HepG2 (cell line): ENCODE data around the gene CNP. TPM values are rescaled to one million over a fixed set of nuclear protein-coding genes. Genes with fewer than 3 reads are reported as not detected.

Source experiments
- CCAR2 ChIP-seq: fragments of 200-400 bp; formaldehyde crosslinking; optimal IDR thresholded peaks from 2 replicates; pipeline ENCODE3; 2018; ENCODE audit warnings: low read depth, mild to moderate bottlenecking, low read length, moderate library complexity
- EP300 ChIP-seq, 3 experiments: sonication (generic) in 1 of 3; formaldehyde crosslinking in 1 of 3; IDR thresholded peaks; 2 replicates each; pipeline versions ENCODE4 v1.5.1 to v1.6.1; 2011 to 2020; ENCODE audit warnings: low read depth in 2 of 3, low read length in 2 of 3, borderline replicate concordance in 1 of 3, improper control_type of control experiment in 1 of 3, mild to moderate bottlenecking in 1 of 3, missing genetic modification reagents in 1 of 3, moderate library complexity in 1 of 3
- FIP1L1 ChIP-seq: fragments of 200-400 bp; formaldehyde crosslinking; IDR thresholded peaks from 2 replicates; pipeline ENCODE4 v1.6.1; 2018; ENCODE audit warnings: low read depth, mild to moderate bottlenecking, low read length, moderate library complexity, borderline replicate concordance; ENCODE audit not compliant: insufficient read depth
- GATAD1 ChIP-seq: IDR thresholded peaks from 2 replicates; pipeline ENCODE4 v1.6.1; 2016; ENCODE audit warnings: missing genetic modification reagents, missing compliant biosample characterization
- GZF1 ChIP-seq: sonication (generic); formaldehyde crosslinking; IDR thresholded peaks from 2 replicates; pipeline ENCODE4 v1.5.1; 2020; ENCODE audit warnings: mild to moderate bottlenecking, missing genetic modification reagents
- HNRNPK ChIP-seq: fragments of 200-400 bp; formaldehyde crosslinking; IDR thresholded peaks from 2 replicates; pipeline ENCODE4 v1.6.1; 2018; ENCODE audit warnings: low read length, low read depth, moderate library complexity, mild to moderate bottlenecking; ENCODE audit not compliant: poor library complexity, severe bottlenecking
- MLLT10 ChIP-seq: sonication (generic); formaldehyde crosslinking; IDR thresholded peaks from 2 replicates; pipeline ENCODE4 v1.4.0; 2020; ENCODE audit warnings: missing genetic modification reagents
- MTF1 ChIP-seq: sonication (generic); formaldehyde crosslinking; IDR thresholded peaks from 2 replicates; pipeline ENCODE4 v1.5.0; 2020; ENCODE audit warnings: missing genetic modification reagents
- POLR2G ChIP-seq: fragments of 200-400 bp; formaldehyde crosslinking; IDR thresholded peaks from 2 replicates; pipeline ENCODE4 v1.6.1; 2018; ENCODE audit warnings: mild to moderate bottlenecking, low read depth, low read length, moderate library complexity
- RFX1 ChIP-seq: fragments of 450-650 bp; IDR thresholded peaks from 2 replicates; pipeline ENCODE4 v1.6.1; 2017
- RFX5 ChIP-seq: IDR thresholded peaks from 2 replicates; pipeline ENCODE4 v1.6.1; 2011; ENCODE audit warnings: low read depth, low read length, improper control_type of control experiment
- RXRA ChIP-seq: sonication (generic); formaldehyde crosslinking; IDR thresholded peaks from 2 replicates; pipeline ENCODE4 v1.5.1; 2020; ENCODE audit warnings: missing genetic modification reagents
- ZC3H13 ChIP-seq: sonication (generic); formaldehyde crosslinking; IDR thresholded peaks from 2 replicates; pipeline ENCODE4 v1.8.1; 2023; ENCODE audit warnings: mild to moderate bottlenecking, missing genetic modification reagents, moderate library complexity
- ZNF451 ChIP-seq: sonication (generic); formaldehyde crosslinking; IDR thresholded peaks from 2 replicates; pipeline ENCODE4 v1.5.0; 2020; ENCODE audit warnings: mild to moderate bottlenecking, missing genetic modification reagents
- ZNF749 ChIP-seq: sonication (generic); formaldehyde crosslinking; IDR thresholded peaks from 2 replicates; pipeline ENCODE4 v1.8.0; 2022; ENCODE audit warnings: mild to moderate bottlenecking, missing genetic modification reagents, moderate library complexity, borderline replicate concordance
- polyA plus RNA-seq, 8 experiments: library from polyadenylated mRNA; depleted of rRNA in 3 of 8; stranded (reverse) in 7 of 8; unstranded in 1 of 8; fragments of >200 nt; fragmentation: Illumina TruSeq in 4 of 8; extraction: Trizol in 4 of 8; gene quantifications; 2 replicates each; pipeline versions ENCODE4 v1.2.1 to v1.2.3, GENCODE V29; 2011 to 2016; ENCODE audit warnings: low read depth in 4 of 8, missing spikeins in 1 of 8, mixed read lengths in 1 of 8; ENCODE audit not compliant: insufficient read depth in 1 of 8
- total RNA-seq, 5 experiments: library from RNA; depleted of rRNA; stranded (reverse); fragments of >200 nt; fragmentation: Illumina TruSeq; extraction: Trizol; gene quantifications; 2 replicates each; pipeline ENCODE4 v1.2.3, GENCODE V29; 2016; ENCODE audit warnings: low read depth in 1 of 5
- TF ChIP-seq, protein P1 (sequence below): IDR thresholded peaks from 2 replicates; pipeline ENCODE4 v1.6.1; 2016; ENCODE audit warnings: missing biosample characterization, missing genetic modification reagents, low read depth
- TF ChIP-seq, protein P2 (sequence below): sonication (generic); formaldehyde crosslinking; IDR thresholded peaks from 2 replicates; pipeline ENCODE4 v1.5.0; 2020; ENCODE audit warnings: missing genetic modification reagents, mild to moderate bottlenecking, borderline replicate concordance
- TF ChIP-seq, protein P3 (sequence below): sonication (generic); formaldehyde crosslinking; IDR thresholded peaks from 2 replicates; pipeline ENCODE4 v1.8.1; 2023; ENCODE audit warnings: mild to moderate bottlenecking, missing genetic modification reagents
- TF ChIP-seq, protein P4 (sequence below): IDR thresholded peaks from 2 replicates; pipeline ENCODE4 v1.6.1; 2016; ENCODE audit warnings: mild to moderate bottlenecking
- TF ChIP-seq, protein P5 (sequence below): sonication (generic); formaldehyde crosslinking; IDR thresholded peaks from 2 replicates; pipeline ENCODE4 v1.8.0; 2022; ENCODE audit warnings: missing genetic modification reagents, mild to moderate bottlenecking, borderline replicate concordance
- TF ChIP-seq, protein P6 (sequence below): sonication (generic); formaldehyde crosslinking; IDR thresholded peaks from 2 replicates; pipeline ENCODE4 v1.4.0; 2020; ENCODE audit warnings: missing genetic modification reagents

The CNP gene
- total and polyA plus RNA-seq, 2 of the 13 experiments (the other 11 are each of a cell fraction or from before 2014, with no cell fraction given): 97.2 to 161 TPM

DNA sequence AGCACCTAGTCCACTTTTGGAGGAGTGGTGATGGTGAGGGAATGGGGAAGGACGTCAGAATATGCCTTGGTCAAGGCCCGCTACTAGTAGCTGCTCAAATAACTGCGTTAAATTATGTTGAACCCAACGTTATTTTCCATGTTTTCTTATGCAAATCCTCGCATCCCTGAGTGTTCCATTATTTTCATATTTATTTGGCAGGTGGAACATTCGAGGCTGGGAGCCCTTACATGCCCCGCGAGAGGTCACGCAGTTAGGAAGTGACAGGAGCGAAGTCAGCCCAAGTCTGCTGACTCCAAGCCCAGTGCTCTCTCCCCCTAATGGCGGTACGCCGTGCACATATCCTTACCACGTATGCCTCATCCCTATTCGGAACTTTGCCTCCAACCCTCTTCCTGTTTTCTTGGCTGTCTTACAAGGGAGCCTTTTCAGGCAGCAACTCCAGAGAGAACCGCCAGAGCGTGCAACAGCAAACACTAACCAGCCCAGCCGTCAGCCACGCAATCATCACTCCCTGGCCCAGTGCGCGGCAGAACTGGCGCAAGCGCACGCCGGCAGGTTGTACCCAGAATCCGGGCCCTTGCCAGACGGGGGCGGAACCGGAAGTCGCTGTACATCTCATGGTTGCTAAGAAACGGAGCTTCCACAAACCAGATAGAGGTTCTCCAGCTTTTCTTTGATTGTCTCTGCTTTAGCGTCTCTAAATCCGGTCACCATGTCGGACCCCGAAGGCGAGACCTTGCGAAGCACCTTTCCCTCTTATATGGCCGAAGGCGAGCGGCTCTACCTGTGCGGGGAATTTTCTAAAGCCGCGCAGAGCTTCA is 36.4 kb upstream of the CNP start, which contains the start of gene ODAD4 (continued):
- TF ChIP-seq GATAD1 (peak; percentile 85), RXRA (CRISPR knock-in tag) (peak; percentile 78; the same call in 1 of the 2 replicates), RFX5 (no peak), MLLT10 (CRISPR knock-in tag) (no peak), ZNF749 (CRISPR knock-in tag) (peak; percentile 86; the same call in 1 of the 2 replicates), HNRNPK (no peak), EP300 (IDR thresholded peaks at IDR 0.05; ENCODE audit: low read depth in 2 of 2, low read length in 2 of 2) (peak in 1 of 2 experiments; percentile 62; a peak in 1 of 4 replicates), EP300 (CRISPR knock-in tag; IDR thresholded peaks at IDR 0.05; ENCODE audit: borderline replicate concordance) (peak; percentile 66; the same call in 1 of the 2 replicates), CCAR2 (no peak), POLR2G (peak; percentile 91), ZNF451 (CRISPR knock-in tag) (peak; percentile 93), ZC3H13 (CRISPR knock-in tag) (no peak), FIP1L1 (0 out of 2 replicates have a peak, but pooled peaks have one; percentile 17), GZF1 (peak; percentile 80; the same call in 1 of the 2 replicates), RFX1 (peak; percentile 79), MTF1 (CRISPR knock-in tag) (no peak; the same call in 1 of the 2 replicates)
- TF ChIP-seq, protein P1, sequence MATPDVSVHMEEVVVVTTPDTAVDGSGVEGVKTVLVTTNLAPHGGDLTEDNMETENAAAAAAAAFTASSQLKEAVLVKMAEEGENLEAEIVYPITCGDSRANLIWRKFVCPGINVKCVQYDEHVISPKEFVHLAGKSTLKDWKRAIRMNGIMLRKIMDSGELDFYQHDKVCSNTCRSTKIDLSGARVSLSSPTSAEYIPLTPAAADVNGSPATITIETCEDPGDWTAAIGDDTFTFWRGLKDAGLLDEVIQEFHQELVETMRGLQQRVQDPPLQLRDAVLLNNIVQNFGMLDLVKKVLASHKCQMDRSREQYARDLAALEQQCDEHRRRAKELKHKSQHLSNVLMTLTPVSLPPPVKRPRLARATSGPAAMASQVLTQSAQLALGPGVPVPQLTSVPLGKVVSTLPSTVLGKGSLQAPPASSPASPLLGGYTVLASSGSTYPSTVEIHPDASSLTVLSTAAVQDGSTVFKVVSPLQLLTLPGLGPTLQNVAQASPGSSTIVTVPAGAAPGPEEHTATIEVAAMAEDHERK (CRISPR knock-in tag): no peak
- TF ChIP-seq, protein P2, sequence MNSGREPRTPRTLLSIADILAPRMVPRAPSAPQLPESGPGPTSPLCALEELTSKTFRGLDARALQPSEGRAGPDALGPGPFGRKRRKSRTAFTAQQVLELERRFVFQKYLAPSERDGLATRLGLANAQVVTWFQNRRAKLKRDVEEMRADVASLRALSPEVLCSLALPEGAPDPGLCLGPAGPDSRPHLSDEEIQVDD (CRISPR knock-in tag): 0 out of 2 replicates have a peak, but pooled peaks have one; percentile 71
- TF ChIP-seq, protein P3, sequence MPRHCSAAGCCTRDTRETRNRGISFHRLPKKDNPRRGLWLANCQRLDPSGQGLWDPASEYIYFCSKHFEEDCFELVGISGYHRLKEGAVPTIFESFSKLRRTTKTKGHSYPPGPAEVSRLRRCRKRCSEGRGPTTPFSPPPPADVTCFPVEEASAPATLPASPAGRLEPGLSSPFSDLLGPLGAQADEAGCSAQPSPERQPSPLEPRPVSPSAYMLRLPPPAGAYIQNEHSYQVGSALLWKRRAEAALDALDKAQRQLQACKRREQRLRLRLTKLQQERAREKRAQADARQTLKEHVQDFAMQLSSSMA (CRISPR knock-in tag): 0 out of 2 replicates have a peak, but pooled peaks have one; percentile 61
- TF ChIP-seq, protein P4, sequence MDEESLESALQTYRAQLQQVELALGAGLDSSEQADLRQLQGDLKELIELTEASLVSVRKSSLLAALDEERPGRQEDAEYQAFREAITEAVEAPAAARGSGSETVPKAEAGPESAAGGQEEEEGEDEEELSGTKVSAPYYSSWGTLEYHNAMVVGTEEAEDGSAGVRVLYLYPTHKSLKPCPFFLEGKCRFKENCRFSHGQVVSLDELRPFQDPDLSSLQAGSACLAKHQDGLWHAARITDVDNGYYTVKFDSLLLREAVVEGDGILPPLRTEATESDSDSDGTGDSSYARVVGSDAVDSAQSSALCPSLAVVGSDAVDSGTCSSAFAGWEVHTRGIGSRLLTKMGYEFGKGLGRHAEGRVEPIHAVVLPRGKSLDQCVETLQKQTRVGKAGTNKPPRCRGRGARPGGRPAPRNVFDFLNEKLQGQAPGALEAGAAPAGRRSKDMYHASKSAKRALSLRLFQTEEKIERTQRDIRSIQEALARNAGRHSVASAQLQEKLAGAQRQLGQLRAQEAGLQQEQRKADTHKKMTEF (CRISPR knock-in tag): peak; percentile 85
- TF ChIP-seq, protein P5, sequence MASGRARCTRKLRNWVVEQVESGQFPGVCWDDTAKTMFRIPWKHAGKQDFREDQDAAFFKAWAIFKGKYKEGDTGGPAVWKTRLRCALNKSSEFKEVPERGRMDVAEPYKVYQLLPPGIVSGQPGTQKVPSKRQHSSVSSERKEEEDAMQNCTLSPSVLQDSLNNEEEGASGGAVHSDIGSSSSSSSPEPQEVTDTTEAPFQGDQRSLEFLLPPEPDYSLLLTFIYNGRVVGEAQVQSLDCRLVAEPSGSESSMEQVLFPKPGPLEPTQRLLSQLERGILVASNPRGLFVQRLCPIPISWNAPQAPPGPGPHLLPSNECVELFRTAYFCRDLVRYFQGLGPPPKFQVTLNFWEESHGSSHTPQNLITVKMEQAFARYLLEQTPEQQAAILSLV (CRISPR knock-in tag): peak; percentile 90; the same call in 1 of the 2 replicates
- TF ChIP-seq, protein P6, sequence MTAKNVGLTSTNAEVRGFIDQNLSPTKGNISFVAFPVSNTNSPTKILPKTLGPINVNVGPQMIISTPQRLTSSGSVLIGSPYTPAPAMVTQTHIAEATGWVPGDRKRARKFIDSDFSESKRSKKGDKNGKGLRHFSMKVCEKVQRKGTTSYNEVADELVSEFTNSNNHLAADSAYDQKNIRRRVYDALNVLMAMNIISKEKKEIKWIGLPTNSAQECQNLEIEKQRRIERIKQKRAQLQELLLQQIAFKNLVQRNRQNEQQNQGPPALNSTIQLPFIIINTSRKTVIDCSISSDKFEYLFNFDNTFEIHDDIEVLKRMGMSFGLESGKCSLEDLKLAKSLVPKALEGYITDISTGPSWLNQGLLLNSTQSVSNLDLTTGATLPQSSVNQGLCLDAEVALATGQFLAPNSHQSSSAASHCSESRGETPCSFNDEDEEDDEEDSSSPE (CRISPR knock-in tag): peak; percentile 93
